GM23338 (cell line): ENCODE data around the gene SYNDIG1. TPM values are rescaled to one million over a fixed set of nuclear protein-coding genes. Genes with fewer than 3 reads are reported as not detected.

Source experiments
- ATAC-seq: fragments of 200-7000 bp; cut with Tn5 transposase; 3 replicates; pipeline ENCODE4 v1.9.1; 2020
- DNase-seq: peaks from one replicate; pipeline ENCODE4 v3.0.0-alpha.2; 2015; ENCODE audit warnings: low spot score
- H2AFZ ChIP-seq: fragments of 200-600 bp; sonication (generic); 2 replicates; pipeline ENCODE4 v1.8.0; 2016; ENCODE audit warnings: antibody characterized with exemption, mild to moderate bottlenecking, moderate library complexity
- H3F3A ChIP-seq: fragments of 200-600 bp; sonication (generic); replicated peaks from 2 replicates; pipeline ENCODE4 v1.8.0; 2017; ENCODE audit warnings: antibody characterized with exemption, mixed run types, low read depth
- H3K27ac ChIP-seq: fragments of 200-600 bp; sonication (generic); 2 replicates; pipeline ENCODE4 v1.6.1; 2016; ENCODE audit warnings: low read depth
- H3K27me3 ChIP-seq: fragments of 200-600 bp; sonication (generic); 2 replicates; pipeline ENCODE4 v1.8.0; 2016; ENCODE audit warnings: mild to moderate bottlenecking, mixed run types, moderate library complexity; ENCODE audit not compliant: insufficient read depth
- H3K36me3 ChIP-seq: fragments of 200-600 bp; sonication (generic); 2 replicates; pipeline ENCODE4 v1.8.0; 2016; ENCODE audit warnings: mild to moderate bottlenecking; ENCODE audit not compliant: insufficient read depth
- H3K4me1 ChIP-seq: fragments of 200-600 bp; sonication (generic); 2 replicates; pipeline ENCODE4 v1.8.0; 2016; ENCODE audit warnings: mild to moderate bottlenecking, moderate library complexity; ENCODE audit not compliant: insufficient read depth
- H3K4me2 ChIP-seq: fragments of 200-600 bp; sonication (generic); 2 replicates; pipeline ENCODE4 v1.7.1; 2017; ENCODE audit warnings: mixed run types
- H3K4me3 ChIP-seq: fragments of 200-600 bp; sonication (generic); 2 replicates; pipeline ENCODE4 v1.6.1; 2016; ENCODE audit warnings: mixed run types
- H3K79me2 ChIP-seq: fragments of 200-600 bp; sonication (generic); replicated peaks from 2 replicates; pipeline ENCODE4 v1.8.0; 2017; ENCODE audit warnings: mild to moderate bottlenecking; ENCODE audit not compliant: insufficient read depth
- H3K9me2 ChIP-seq: fragments of 200-600 bp; sonication (generic); 2 replicates; pipeline ENCODE4 v1.8.0; 2017; ENCODE audit not compliant: insufficient read depth
- H4K20me1 ChIP-seq: fragments of 200-600 bp; sonication (generic); replicated peaks from 2 replicates; pipeline ENCODE4 v1.8.0; 2017; ENCODE audit warnings: mild to moderate bottlenecking; ENCODE audit not compliant: insufficient read depth
- H3K27ac Mint-ChIP-seq: 2 replicates; pipeline ENCODE4 v1.8.0; 2020; ENCODE audit warnings: inconsistent platforms, mild to moderate bottlenecking, moderate library complexity, mixed read lengths
- H3K27me3 Mint-ChIP-seq: 3 replicates; pipeline ENCODE4 v1.8.0; 2022; ENCODE audit warnings: low read depth, mild to moderate bottlenecking, moderate library complexity, mixed read lengths, inconsistent platforms; ENCODE audit not compliant: insufficient read depth, poor library complexity
- H3K36me3 Mint-ChIP-seq: 3 replicates; pipeline ENCODE4 v1.8.0; 2021; ENCODE audit warnings: low read depth, mild to moderate bottlenecking, inconsistent platforms, moderate library complexity, mixed read lengths
- H3K4me1 Mint-ChIP-seq: 3 replicates; pipeline ENCODE4 v1.8.0; 2020; ENCODE audit warnings: mild to moderate bottlenecking, inconsistent platforms, mixed read lengths
- H3K4me3 Mint-ChIP-seq: 3 replicates; pipeline ENCODE4 v1.8.0; 2021; ENCODE audit warnings: moderate library complexity, mild to moderate bottlenecking, inconsistent platforms, mixed read lengths
- H3K9me3 Mint-ChIP-seq: 3 replicates; pipeline ENCODE4 v1.8.0; 2020; ENCODE audit warnings: moderate library complexity, mild to moderate bottlenecking, inconsistent platforms, mixed read lengths
- CREB1 ChIP-seq: fragments of 250-450 bp; sonication (Bioruptor Pico); IDR thresholded peaks from 2 replicates; pipeline ENCODE4 v1.5.0; 2020; ENCODE audit warnings: low read depth, mild to moderate bottlenecking, moderate library complexity
- EZH2 ChIP-seq: fragments of 200-600 bp; sonication (generic); IDR thresholded peaks from one replicate; pipeline ENCODE4 v1.8.0; 2017; ENCODE audit warnings: antibody characterized with exemption, mild to moderate bottlenecking, low read depth; ENCODE audit not compliant: unreplicated experiment
- EZH2phosphoT487 ChIP-seq: fragments of 200-600 bp; sonication (generic); IDR thresholded peaks from one replicate; pipeline ENCODE4 v1.8.1; 2018; ENCODE audit warnings: antibody characterized with exemption; ENCODE audit not compliant: unreplicated experiment
- JUNB ChIP-seq: IDR thresholded peaks from one replicate; pipeline ENCODE4 v1.6.1; 2016; ENCODE audit warnings: antibody characterized with exemption; ENCODE audit not compliant: unreplicated experiment
- NANOG ChIP-seq: IDR thresholded peaks from 2 replicates; pipeline ENCODE4 v1.6.1; 2016; ENCODE audit warnings: antibody characterized with exemption, borderline replicate concordance
- POLR2AphosphoS5 ChIP-seq: IDR thresholded peaks from 2 replicates; pipeline ENCODE4 v1.6.1; 2016; ENCODE audit warnings: antibody characterized with exemption, low read depth
- REST ChIP-seq: IDR thresholded peaks from one replicate; pipeline ENCODE4 v1.6.1; 2018; ENCODE audit warnings: antibody characterized with exemption; ENCODE audit not compliant: unreplicated experiment
- STAT1 ChIP-seq: IDR thresholded peaks from one replicate; pipeline ENCODE4 v1.6.1; 2016; ENCODE audit warnings: antibody characterized with exemption; ENCODE audit not compliant: unreplicated experiment
- ZNF114 ChIP-seq: fragments of 250-450 bp; sonication (Bioruptor Pico); IDR thresholded peaks from 2 replicates; pipeline ENCODE4 v1.5.0; 2020; ENCODE audit warnings: mild to moderate bottlenecking, moderate library complexity
- polyA plus RNA-seq: library from polyadenylated mRNA; unstranded; fragments of >200 nt; fragmentation: Nextera tagmentation; extraction: Ambion mirVana; gene quantifications from 2 replicates; pipeline ENCODE4 v1.2.1, GENCODE V29; 2016
- total RNA-seq: library from RNA; depleted of rRNA; stranded (reverse); fragments of >200 nt; shearing (Covaris generic); gene quantifications from 2 replicates; pipeline ENCODE4 v1.2.3, GENCODE V29; 2014
- TF ChIP-seq, protein P1 (sequence below): fragments of 250-450 bp; sonication (Bioruptor Pico); IDR thresholded peaks from 2 replicates; pipeline ENCODE4 v1.5.0; 2020; ENCODE audit warnings: mild to moderate bottlenecking, moderate library complexity
- TF ChIP-seq, protein P2 (sequence below): IDR thresholded peaks from 2 replicates; pipeline ENCODE4 v1.6.1; 2016; ENCODE audit warnings: antibody characterized with exemption

SYNDIG1 gene
- total and polyA plus RNA-seq, 2 experiments from 2014 or later = 2.8 to 4.8 TPM

DNA sequence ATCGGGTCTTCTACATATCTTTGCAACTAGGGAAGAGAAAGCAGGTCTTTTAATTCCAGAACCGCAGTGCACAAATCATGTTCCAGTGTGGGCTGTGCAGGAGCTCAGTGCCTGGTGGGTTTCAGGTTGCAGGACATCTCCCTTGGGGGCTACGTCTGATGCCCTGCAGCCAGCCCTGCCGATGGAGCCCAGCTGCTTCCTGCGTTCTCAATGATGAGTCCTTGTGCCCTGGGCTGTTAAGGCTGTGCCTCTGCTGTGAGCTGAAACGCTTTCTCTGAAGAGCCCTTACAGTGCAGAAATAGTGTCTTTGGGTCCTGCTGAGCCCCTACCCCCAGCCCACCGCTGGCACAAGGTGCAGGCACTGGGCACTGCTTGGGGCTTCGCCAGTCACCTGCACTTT, 192.9 kb downstream of the SYNDIG1 start:
- Histone ChIP-seq H3K4me1 (no peaks in the 10 kb centered on the region), H4K20me1 (no peaks in the 10 kb centered on the region), H3K4me3 (no peak overlapping the region), H3K36me3 (no peaks in the 10 kb centered on the region), H3K9me2 (no peaks in the 10 kb centered on the region), H3K27me3 (no peaks in the 10 kb centered on the region), H2AFZ (no peak overlapping the region), H3K27ac (no peak overlapping the region), H3K4me2 (no peak overlapping the region), H3F3A (no peaks in the 10 kb centered on the region), H3K79me2 (no peaks in the 10 kb centered on the region)
- Mint-ChIP-seq H3K9me3 (no peaks in the 10 kb centered on the region; the same call in 2 of the 3 replicates), H3K27me3 (no peaks in the 10 kb centered on the region), H3K36me3 (no peaks in the 10 kb centered on the region), H3K4me1 (no peaks in the 10 kb centered on the region; the same call in 2 of the 3 replicates), H3K4me3 (no peak overlapping the region), H3K27ac (no peak overlapping the region)
- DNase-seq (no peak), ATAC-seq (no peak)
- no peak for TF ChIP-seq EZH2phosphoT487
- no peak for TF ChIP-seq NANOG
- no peak for TF ChIP-seq JUNB
- TF ChIP-seq CREB1 = no peak
- TF ChIP-seq, protein P1, sequence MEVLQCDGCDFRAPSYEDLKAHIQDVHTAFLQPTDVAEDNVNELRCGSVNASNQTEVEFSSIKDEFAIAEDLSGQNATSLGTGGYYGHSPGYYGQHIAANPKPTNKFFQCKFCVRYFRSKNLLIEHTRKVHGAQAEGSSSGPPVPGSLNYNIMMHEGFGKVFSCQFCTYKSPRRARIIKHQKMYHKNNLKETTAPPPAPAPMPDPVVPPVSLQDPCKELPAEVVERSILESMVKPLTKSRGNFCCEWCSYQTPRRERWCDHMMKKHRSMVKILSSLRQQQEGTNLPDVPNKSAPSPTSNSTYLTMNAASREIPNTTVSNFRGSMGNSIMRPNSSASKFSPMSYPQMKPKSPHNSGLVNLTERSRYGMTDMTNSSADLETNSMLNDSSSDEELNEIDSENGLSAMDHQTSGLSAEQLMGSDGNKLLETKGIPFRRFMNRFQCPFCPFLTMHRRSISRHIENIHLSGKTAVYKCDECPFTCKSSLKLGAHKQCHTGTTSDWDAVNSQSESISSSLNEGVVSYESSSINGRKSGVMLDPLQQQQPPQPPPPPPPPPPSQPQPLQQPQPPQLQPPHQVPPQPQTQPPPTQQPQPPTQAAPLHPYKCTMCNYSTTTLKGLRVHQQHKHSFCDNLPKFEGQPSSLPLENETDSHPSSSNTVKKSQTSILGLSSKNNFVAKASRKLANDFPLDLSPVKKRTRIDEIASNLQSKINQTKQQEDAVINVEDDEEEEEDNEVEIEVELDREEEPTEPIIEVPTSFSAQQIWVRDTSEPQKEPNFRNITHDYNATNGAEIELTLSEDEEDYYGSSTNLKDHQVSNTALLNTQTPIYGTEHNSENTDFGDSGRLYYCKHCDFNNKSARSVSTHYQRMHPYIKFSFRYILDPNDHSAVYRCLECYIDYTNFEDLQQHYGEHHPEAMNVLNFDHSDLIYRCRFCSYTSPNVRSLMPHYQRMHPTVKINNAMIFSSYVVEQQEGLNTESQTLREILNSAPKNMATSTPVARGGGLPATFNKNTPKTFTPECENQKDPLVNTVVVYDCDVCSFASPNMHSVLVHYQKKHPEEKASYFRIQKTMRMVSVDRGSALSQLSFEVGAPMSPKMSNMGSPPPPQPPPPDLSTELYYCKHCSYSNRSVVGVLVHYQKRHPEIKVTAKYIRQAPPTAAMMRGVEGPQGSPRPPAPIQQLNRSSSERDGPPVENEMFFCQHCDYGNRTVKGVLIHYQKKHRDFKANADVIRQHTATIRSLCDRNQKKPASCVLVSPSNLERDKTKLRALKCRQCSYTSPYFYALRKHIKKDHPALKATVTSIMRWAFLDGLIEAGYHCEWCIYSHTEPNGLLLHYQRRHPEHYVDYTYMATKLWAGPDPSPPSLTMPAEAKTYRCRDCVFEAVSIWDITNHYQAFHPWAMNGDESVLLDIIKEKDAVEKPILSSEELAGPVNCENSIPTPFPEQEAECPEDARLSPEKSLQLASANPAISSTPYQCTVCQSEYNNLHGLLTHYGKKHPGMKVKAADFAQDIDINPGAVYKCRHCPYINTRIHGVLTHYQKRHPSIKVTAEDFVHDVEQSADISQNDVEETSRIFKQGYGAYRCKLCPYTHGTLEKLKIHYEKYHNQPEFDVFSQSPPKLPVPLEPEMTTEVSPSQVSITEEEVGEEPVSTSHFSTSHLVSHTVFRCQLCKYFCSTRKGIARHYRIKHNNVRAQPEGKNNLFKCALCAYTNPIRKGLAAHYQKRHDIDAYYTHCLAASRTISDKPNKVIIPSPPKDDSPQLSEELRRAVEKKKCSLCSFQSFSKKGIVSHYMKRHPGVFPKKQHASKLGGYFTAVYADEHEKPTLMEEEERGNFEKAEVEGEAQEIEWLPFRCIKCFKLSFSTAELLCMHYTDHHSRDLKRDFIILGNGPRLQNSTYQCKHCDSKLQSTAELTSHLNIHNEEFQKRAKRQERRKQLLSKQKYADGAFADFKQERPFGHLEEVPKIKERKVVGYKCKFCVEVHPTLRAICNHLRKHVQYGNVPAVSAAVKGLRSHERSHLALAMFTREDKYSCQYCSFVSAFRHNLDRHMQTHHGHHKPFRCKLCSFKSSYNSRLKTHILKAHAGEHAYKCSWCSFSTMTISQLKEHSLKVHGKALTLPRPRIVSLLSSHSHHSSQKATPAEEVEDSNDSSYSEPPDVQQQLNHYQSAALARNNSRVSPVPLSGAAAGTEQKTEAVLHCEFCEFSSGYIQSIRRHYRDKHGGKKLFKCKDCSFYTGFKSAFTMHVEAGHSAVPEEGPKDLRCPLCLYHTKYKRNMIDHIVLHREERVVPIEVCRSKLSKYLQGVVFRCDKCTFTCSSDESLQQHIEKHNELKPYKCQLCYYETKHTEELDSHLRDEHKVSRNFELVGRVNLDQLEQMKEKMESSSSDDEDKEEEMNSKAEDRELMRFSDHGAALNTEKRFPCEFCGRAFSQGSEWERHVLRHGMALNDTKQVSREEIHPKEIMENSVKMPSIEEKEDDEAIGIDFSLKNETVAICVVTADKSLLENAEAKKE (CRISPR knock-in tag) = no peak
- no peak for TF ChIP-seq ZNF114 (CRISPR knock-in tag)
- no peak for TF ChIP-seq POLR2AphosphoS5
- TF ChIP-seq REST = no peak
- TF ChIP-seq STAT1 = no peak
- no peak for TF ChIP-seq EZH2
- TF ChIP-seq, protein P2, sequence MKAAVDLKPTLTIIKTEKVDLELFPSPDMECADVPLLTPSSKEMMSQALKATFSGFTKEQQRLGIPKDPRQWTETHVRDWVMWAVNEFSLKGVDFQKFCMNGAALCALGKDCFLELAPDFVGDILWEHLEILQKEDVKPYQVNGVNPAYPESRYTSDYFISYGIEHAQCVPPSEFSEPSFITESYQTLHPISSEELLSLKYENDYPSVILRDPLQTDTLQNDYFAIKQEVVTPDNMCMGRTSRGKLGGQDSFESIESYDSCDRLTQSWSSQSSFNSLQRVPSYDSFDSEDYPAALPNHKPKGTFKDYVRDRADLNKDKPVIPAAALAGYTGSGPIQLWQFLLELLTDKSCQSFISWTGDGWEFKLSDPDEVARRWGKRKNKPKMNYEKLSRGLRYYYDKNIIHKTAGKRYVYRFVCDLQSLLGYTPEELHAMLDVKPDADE = no peak
